ENCODE measurements around the gene MOCS3. TPM values are rescaled to one million over a fixed set of nuclear protein-coding genes. Genes with fewer than 3 reads are reported as not detected.

MOCS3 gene
- total and polyA plus RNA-seq, 2 of the 13 experiments (the other 11 are each of a cell fraction or from before 2014, with no cell fraction given), result 3.7 to 8.4 TPM

- TF ChIP-seq ZNF577 (CRISPR knock-in tag; IDR thresholded peaks at IDR 0.05; ENCODE audit: borderline replicate concordance, low read depth), result peak; percentile 28; the same call in 1 of the 2 replicates
- TF ChIP-seq SP1 (IDR thresholded peaks at IDR 0.05), result no peak
- TF ChIP-seq SP1 (CRISPR knock-in tag; IDR thresholded peaks at IDR 0.05), result no peak; the same call in 1 of the 2 replicates
- peak; percentile 60; the same call in 1 of the 2 replicates for TF ChIP-seq MTA1 (CRISPR knock-in tag; IDR thresholded peaks at IDR 0.05; ENCODE audit: borderline replicate concordance)
- TF ChIP-seq ZNF549 (CRISPR knock-in tag; IDR thresholded peaks at IDR 0.05), result peak; percentile 76; the same call in 1 of the 2 replicates
- no peak; the same call in 1 of the 2 replicates for TF ChIP-seq AFF4 (CRISPR knock-in tag; IDR thresholded peaks at IDR 0.05)
- TF ChIP-seq XRCC5 (optimal IDR thresholded peaks at IDR 0.05; ENCODE audit: low read length), result no peak
- TF ChIP-seq AKAP8 (CRISPR knock-in tag; IDR thresholded peaks at IDR 0.05), result peak; percentile 76; the same call in 1 of the 2 replicates
- TF ChIP-seq ZFAT (CRISPR knock-in tag; conservative IDR thresholded peaks at IDR 0.05), result 0 out of 2 replicates have a peak, but pooled peaks have one; percentile 66
- no peak for TF ChIP-seq ZNF766 (CRISPR knock-in tag; IDR thresholded peaks at IDR 0.05; ENCODE audit: borderline replicate concordance)
- peak; percentile 82 for TF ChIP-seq MLXIP (CRISPR knock-in tag; IDR thresholded peaks at IDR 0.05; ENCODE audit: borderline replicate concordance)
- no peak for TF ChIP-seq ZNF460 (CRISPR knock-in tag; IDR thresholded peaks at IDR 0.05; ENCODE audit: borderline replicate concordance)
- peak; percentile 80 for TF ChIP-seq HOXA9 (CRISPR knock-in tag; IDR thresholded peaks at IDR 0.05; ENCODE audit: borderline replicate concordance)
- no peak for TF ChIP-seq JUNB (CRISPR knock-in tag; IDR thresholded peaks at IDR 0.05; ENCODE audit: borderline replicate concordance)
- TF ChIP-seq CCDC6 (CRISPR knock-in tag; IDR thresholded peaks at IDR 0.05), result no peak
- TF ChIP-seq KMT2B (CRISPR knock-in tag; IDR thresholded peaks at IDR 0.05), result peak; percentile 90
- no peak; the same call in 1 of the 2 replicates for TF ChIP-seq MIER3 (CRISPR knock-in tag; IDR thresholded peaks at IDR 0.05; ENCODE audit: borderline replicate concordance)
- TF ChIP-seq ZFP90 (CRISPR knock-in tag; IDR thresholded peaks at IDR 0.05; ENCODE audit: borderline replicate concordance), result peak; percentile 86; the same call in 1 of the 2 replicates
- 0 out of 2 replicates have a peak, but pooled peaks have one; percentile 78 for TF ChIP-seq XBP1 (CRISPR knock-in tag; IDR thresholded peaks at IDR 0.05)
- peak; percentile 80; the same call in 1 of the 2 replicates for TF ChIP-seq GTF3A (CRISPR knock-in tag; conservative IDR thresholded peaks at IDR 0.05)
- TF ChIP-seq ZFY (CRISPR knock-in tag; IDR thresholded peaks at IDR 0.05), result peak; percentile 91
- no peak; the same call in 1 of the 2 replicates for TF ChIP-seq NRL (CRISPR knock-in tag; IDR thresholded peaks at IDR 0.05; ENCODE audit: borderline replicate concordance)
- no peak; the same call in 1 of the 2 replicates for TF ChIP-seq ZNF431 (CRISPR knock-in tag; IDR thresholded peaks at IDR 0.05; ENCODE audit: borderline replicate concordance, low read depth)
- no peak for TF ChIP-seq ARNT (IDR thresholded peaks at IDR 0.05)
Measured at GRCh38 chr20:50958615-50959542, at the start of gene MOCS3 (continued).

Data from HepG2 (cell line).